Frontal cortex (tissue), 4 donors: Measurements from ENCODE around the gene CFDP1. TPM values are rescaled to one million over a fixed set of nuclear protein-coding genes. Genes with fewer than 3 reads are reported as not detected.
A peak's percentile ranks its signal among the peaks of the same experiment; 100 is the strongest.

ENCODE experiments used
- DNase-seq, 2 donors: peaks; one replicate each; pipeline ENCODE4 v3.0.0; 2012; ENCODE audit warnings: low spot score in 2 of 2
- FAIRE-seq: peaks from 2 replicates; lab custom pipeline; 2012; peaks lifted over from hg19 to GRCh38; lab: Jason Lieb, UNC
- total RNA-seq: library from RNA; depleted of rRNA; stranded (reverse); fragments of >200 nt; gene quantifications from one replicate; pipeline ENCODE4 v1.2.3, GENCODE V29; 2014
- donor health status: control.
- donor health status: control.
- donor health status: control.

Gene CFDP1
- total RNA-seq, 1 donor from 2014 or later, result 60.3 TPM

DNA sequence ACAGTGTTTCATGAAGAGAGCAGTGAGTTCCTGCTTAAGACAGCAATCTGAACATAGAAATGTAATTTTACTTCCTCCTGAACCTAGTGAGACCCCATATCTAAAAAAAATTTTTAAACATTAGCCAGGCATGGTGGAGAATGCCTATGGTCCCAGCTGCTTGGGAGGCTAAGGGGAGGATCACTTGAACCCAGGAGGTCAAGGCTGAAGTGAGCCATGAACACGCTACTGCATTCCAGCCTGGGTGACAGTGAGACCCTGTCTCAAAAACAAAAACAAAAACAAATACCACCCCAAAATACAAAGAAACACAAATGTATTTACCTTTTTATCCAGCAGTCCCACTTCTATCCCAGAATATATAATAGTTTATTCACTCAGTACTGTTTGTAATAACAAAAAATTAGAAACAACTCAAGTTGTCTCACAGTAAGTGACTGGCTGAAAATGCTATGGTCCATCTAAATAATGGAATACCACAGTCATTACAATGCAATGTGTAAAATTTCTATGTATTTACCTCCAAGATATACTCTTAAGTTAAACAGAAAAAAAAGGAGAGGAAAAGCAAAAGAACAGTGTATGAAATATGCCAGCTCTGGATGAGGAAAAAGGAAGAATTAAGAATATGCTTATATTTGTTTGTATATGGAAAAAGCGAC lies 16.3 kb downstream of the CFDP1 start:
- FAIRE-seq, result no peak

DNA sequence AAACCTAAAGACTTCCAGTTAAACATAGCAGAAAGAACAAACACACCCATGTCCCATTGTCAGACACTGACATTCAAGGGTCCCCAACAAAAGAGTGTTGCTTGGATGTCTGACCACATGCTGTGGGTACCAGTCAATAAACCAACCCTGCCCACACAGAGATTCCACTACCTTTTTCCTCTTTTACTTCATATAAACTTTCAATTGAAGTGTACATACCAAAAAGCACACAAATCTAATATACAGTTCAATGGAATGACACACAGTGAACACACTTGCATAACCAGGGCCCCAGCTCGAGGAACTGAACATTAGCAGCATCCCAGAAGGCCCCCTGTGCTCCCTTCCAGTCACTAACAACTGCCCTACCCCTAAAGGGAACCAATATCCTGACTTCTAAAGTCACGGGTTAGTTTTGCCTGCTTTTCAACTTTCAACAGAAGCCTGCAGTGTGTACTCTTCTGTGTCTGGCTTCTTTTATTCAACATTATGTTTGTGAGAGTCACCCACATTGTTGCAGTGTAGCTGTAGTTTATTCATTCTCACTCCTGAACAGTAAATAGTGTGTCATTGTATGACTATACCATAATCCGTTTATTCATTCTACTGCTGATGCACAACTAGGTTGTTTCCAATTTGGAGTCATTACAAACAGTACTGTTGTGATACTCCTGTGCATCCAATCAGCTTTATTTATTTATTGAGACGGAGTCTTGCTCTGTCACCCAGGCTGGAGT lies 18.0 kb downstream of the CFDP1 start:
- FAIRE-seq, result no peak
- DNase-seq, result no peak

More for the DNA sequence above, 16.3 kb downstream of the CFDP1 start:
- DNase-seq, result no peak

GRCh38 chr16:75413951-75414350 lies 19.4 kb downstream of the CFDP1 start:
- no peak for FAIRE-seq
- no peak for DNase-seq

DNA sequence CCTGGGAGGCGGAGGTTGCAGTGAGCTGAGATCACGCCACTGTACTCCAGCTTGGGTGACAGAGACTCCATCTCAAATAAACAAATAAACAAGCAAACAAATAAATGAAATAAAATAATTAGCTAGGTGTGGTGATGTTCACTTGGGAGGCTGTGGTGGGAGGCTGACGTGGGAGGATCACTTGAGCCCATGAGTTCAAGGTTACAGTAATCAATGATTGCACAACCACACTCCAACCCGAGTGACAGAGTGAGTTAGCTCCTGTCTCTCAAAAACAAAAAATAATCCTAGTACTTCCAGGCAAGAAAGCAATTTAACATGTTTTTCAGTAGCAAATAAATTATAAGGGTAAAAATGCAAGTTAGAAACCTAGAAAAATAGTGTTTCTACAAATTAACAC lies 26.4 kb downstream of the CFDP1 start:
- FAIRE-seq (no peak), DNase-seq (no peak)

GRCh38 chr16:75402821-75403475 lies 30.4 kb downstream of the CFDP1 start:
- DNase-seq, result peak in 1 of 2 donors; percentile 38
- peak; percentile 87 for FAIRE-seq

DNA sequence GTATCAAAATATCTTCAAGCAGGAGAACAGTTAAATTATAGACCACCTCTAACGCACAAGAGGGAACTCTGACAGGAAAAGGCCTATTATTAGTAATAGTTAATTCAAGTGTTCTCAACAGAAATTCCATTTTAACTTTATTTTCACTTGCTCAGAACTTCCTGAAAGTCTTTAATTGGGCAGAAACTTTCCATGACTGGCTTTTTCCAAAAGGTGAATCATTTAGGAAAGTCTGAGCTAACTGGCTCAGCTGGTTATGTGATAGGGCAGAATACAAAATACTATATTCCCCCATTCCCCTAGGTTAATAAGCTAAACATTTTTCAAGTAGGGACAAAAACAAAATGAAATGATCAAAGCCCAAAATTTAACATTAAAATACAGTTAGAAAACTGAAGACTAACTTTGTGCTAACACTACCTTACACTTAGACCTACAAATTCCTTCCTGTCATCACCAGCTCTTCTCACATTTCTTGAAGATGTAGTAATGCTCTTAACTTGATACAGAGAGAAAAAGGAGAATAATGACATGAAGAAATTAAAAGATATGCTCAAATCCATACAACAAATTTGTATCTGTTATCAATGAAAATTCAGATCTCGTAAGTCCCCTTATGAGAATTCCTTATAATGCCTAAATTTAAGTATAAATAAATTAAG lies 31.0 kb downstream of the CFDP1 start:
- DNase-seq, result no peak
- no peak for FAIRE-seq

GRCh38 chr16:75401691-75402090 lies 31.6 kb downstream of the CFDP1 start:
- no peak for FAIRE-seq
- no peak for DNase-seq

GRCh38 chr16:75398333-75398732 lies 35.0 kb downstream of the CFDP1 start:
- FAIRE-seq, result no peak

GRCh38 chr16:75394941-75395340 lies 38.4 kb downstream of the CFDP1 start:
- FAIRE-seq, result no peak
- no peak for DNase-seq

More at GRCh38 chr16:75398333-75398732, 35.0 kb downstream of the CFDP1 start:
- no peak for DNase-seq

DNA sequence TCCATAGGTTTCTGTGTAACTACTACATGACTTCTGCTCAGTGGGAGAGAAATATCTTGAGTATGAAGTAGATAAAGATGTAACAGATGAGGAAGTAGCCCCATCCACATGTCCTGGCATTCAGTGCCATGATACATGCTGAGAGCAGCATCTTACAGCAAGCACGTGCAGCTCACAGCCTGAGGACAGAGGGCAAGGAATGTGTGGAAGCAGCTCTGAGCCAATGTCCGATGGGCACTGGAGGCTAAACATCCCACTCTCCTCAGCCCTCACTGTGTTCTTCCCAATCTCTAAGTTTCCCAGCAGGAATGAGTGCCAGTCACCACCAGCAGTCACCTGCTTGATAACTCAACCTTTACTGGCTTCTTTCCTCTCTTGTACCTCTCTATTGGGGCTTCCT lies 40.4 kb downstream of the CFDP1 start:
- FAIRE-seq, result no peak
- DNase-seq, result no peak

GRCh38 chr16:75390926-75391653 lies 42.2 kb downstream of the CFDP1 start:
- no peak for FAIRE-seq
- no peak for DNase-seq

DNA sequence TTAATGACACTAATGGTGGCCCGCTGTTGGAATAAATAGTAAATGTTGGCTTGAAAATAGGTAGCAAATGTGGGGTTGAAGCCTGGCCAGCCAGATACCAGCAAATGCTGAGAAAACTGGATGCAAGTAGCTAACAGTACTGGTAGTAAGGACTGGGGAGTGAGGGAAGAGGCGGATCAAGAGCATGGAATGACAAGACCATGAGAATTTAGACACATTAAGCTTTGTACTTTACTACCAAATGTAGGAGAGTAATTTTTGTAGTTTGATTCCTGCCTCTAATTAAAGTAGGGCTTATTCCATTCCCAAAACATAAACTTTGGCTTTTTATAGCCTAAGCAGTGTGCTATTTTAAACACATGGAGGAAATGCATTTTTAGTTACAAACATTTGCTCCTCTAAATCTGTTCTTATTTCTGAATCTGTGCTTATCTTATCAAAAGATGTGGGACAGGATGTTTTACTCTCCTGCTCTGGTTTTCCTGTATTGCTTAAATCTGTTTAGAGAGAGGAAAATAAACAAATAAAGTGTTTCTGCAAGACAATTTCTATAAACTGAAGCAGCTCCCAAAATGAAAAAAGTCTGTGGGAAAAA lies 44.1 kb downstream of the CFDP1 start:
- DNase-seq (no peak), FAIRE-seq (no peak)

DNA sequence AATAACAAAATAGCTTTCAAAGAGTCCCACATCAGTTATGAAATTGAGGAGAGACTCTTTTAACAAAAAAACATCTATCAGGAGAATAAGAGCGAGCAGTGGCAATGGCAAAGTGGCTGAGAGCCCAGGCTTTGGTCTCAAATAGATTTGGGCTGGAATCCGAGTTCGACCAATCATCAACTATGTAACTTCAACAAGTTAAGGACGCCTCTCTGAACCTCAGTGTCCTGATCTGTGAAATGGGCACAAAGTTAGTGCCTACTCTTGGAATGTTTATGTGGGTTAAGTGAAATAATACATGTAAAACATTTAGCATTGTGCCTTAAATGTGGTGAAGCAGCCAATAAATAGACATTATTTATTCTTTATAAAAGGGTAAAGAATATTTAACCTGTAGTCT lies 45.4 kb downstream of the CFDP1 start:
- no peak for FAIRE-seq
- DNase-seq, result no peak

- DNase-seq, result peak in 1 of 2 donors; percentile 44
- peak; percentile 86 for FAIRE-seq
These were observed 47.7 kb downstream of the CFDP1 start for GRCh38 chr16:75385507-75386152.

GRCh38 chr16:75383141-75383540 lies 50.2 kb downstream of the CFDP1 start:
- FAIRE-seq, result no peak
- no peak for DNase-seq

GRCh38 chr16:75382611-75383010 lies 50.7 kb downstream of the CFDP1 start:
- FAIRE-seq (no peak), DNase-seq (no peak)

- FAIRE-seq, result no peak
- DNase-seq, result no peak
These were observed 52.4 kb downstream of the CFDP1 start for GRCh38 chr16:75380870-75381269.

DNA sequence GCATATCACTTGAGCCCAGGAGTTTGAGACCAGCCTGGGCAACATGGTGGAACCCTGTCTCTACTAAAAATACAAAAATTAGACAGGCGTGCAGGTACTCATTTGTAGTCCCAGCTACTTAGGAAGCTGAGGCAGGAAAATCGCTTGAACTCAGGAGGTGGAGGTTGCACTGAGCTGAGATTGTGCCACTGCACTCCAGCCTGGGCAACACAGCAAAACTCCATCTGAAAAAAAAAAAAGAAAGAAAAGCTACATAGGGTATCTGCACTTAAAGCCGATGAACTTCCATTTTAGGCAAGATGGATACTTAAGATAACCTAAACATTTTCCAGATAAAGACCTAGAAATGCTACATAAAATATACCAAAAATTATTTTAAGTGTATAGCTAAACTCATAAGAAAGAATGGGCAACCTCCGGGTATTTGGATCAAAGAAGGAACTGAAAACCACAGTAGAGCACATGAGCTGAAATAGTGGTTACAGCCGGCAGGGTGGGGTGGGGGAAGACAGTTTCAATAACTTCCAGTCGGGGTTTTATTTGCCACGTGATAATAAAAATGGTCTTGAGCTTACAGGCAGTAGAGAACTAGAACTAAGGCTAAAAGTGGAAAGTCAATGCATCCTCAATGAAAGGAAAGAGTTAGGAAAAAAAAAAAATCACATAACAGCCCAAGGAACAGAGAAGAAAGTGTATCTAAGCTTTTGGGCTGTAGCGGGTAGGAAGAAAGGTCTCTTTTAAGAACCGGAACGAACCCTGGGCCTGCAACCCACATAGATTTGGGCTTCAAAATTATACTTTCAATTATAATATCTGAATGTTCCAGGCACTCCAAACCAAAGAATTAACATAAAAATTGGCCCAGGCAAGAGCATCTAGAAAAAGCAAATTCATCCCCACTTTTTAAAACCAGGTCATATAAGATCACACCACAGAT lies 53.1 kb downstream of the CFDP1 start:
- DNase-seq (no peak), FAIRE-seq (no peak)
